ENCODE measurements around the gene SPATA4. TPM values are rescaled to one million over a fixed set of nuclear protein-coding genes. Genes with fewer than 3 reads are reported as not detected.

SPATA4 gene
- polyA plus RNA-seq, 1 experiment: 0.09 TPM

- DNase-seq (ENCODE audit: low read depth, low spot score): peak; percentile 42
- ChIA-PET POLR2A (interaction anchor here (0.6 to 2.0 kb wide), 3 partner anchors 16 to 32 kb away, joined by 3 to 6 read pairs (median 6); no protein-coding TSS in a partner anchor), CTCF (interaction anchor here (0.6 to 1.5 kb wide), 3 partner anchors 29 to 144 kb away, joined by 4 to 8 read pairs (median 6); no protein-coding TSS in a partner anchor)
- Histone ChIP-seq H3K9me3 (ENCODE audit: control insufficient read depth, insufficient read depth, low read length) (no peaks in the 10 kb centered on the region), H3K27me3 (ENCODE audit: control insufficient read depth, insufficient read depth, low read length) (no peaks in the 10 kb centered on the region), H3K27ac (ENCODE audit: low read depth, low read length) (peak overlapping the region; percentile 39), H3K4me3 (ENCODE audit: low read depth, low read length) (no peak overlapping the region)
- TF ChIP-seq CTCF (IDR thresholded peaks at IDR 0.05; ENCODE audit: low read depth, low read length): no peak
Observed at GRCh38 chr4:176238157-176238610, 42.8 kb upstream of the SPATA4 start.

DNA sequence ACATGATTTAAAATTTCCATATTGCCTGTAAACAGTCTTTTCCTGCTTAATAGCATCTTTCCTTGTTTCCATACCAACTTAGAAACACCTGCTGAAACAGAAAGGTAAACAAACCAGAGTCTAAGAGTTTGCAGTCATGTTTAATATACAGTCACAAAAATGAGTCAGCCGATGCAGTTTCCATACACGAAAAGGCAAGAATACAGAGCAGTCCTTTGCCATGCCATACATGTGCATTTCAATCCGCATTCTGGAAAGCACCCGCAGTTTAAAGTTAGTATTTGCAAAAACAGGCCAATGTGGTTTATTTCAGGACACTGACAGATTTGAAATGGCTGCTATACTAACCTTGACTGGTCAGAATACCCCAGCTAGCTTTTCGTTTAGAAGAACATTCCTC lies 41.6 kb upstream of the SPATA4 start:
- Histone ChIP-seq H3K27me3 (ENCODE audit: control insufficient read depth, insufficient read depth, low read length) (no peaks in the 10 kb centered on the region), H3K9me3 (ENCODE audit: control insufficient read depth, insufficient read depth, low read length) (no peaks in the 10 kb centered on the region), H3K4me3 (ENCODE audit: low read depth, low read length) (no peak overlapping the region), H3K27ac (ENCODE audit: low read depth, low read length) (peak overlapping the region; percentile 42)
- no peak for TF ChIP-seq CTCF (IDR thresholded peaks at IDR 0.05; ENCODE audit: low read depth, low read length)
- CTCF ChIA-PET: no interaction called here
- peak; percentile 16 for DNase-seq (ENCODE audit: low read depth, low spot score)
- POLR2A ChIA-PET: interaction anchor here (0.5 kb wide), 1 partner anchor 89 kb away, joined by 3 read pairs; no protein-coding TSS in a partner anchor

DNA sequence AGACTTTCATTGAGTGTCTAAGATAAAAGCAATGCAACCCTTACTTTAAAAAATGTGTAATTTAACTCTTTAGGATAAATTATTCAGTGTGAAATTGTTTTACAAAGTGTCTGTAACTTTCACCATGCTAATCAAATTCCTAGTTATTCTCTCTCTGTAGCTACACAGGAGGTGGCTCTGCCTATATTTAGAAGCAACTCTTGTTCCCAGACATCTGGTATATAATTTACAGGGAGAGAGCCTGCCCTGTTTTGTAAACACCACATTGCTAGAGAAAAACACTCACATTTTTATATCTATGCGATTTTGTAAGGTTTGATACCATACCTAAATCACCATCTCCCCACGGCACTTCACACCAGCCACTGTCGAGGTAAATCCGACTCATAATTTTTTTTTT lies 35.5 kb upstream of the SPATA4 start:
- ChIA-PET POLR2A (no interaction called here), CTCF (interaction anchor here (0.7 kb wide), 2 partner anchors 163 to 178 kb away, joined by 3 to 9 read pairs; no protein-coding TSS in a partner anchor)
- no peak for TF ChIP-seq CTCF (IDR thresholded peaks at IDR 0.05; ENCODE audit: low read depth, low read length)
- no peak overlapping the region for H3K4me3 ChIP-seq (ENCODE audit: low read depth, low read length)
- no peak for DNase-seq (ENCODE audit: low read depth, low spot score)
- H3K27me3 ChIP-seq (ENCODE audit: control insufficient read depth, insufficient read depth, low read length): no peaks in the 10 kb centered on the region
- no peaks in the 10 kb centered on the region for H3K9me3 ChIP-seq (ENCODE audit: control insufficient read depth, insufficient read depth, low read length)
- no peak overlapping the region for H3K27ac ChIP-seq (ENCODE audit: low read depth, low read length)

- POLR2A ChIA-PET: no interaction called here
- CTCF ChIA-PET: interaction anchor here (0.9 kb wide), 1 partner anchor 111 kb away, joined by 3 read pairs; no protein-coding TSS in a partner anchor
- Histone ChIP-seq H3K4me3 (ENCODE audit: low read depth, low read length) (no peak overlapping the region), H3K27ac (ENCODE audit: low read depth, low read length) (no peak overlapping the region), H3K9me3 (ENCODE audit: control insufficient read depth, insufficient read depth, low read length) (no peaks in the 10 kb centered on the region), H3K27me3 (ENCODE audit: control insufficient read depth, insufficient read depth, low read length) (no peaks in the 10 kb centered on the region)
- TF ChIP-seq CTCF (IDR thresholded peaks at IDR 0.05; ENCODE audit: low read depth, low read length): no peak
- no peak for DNase-seq (ENCODE audit: low read depth, low spot score)
Observed at GRCh38 chr4:176229645-176230044, 34.3 kb upstream of the SPATA4 start.

DNA sequence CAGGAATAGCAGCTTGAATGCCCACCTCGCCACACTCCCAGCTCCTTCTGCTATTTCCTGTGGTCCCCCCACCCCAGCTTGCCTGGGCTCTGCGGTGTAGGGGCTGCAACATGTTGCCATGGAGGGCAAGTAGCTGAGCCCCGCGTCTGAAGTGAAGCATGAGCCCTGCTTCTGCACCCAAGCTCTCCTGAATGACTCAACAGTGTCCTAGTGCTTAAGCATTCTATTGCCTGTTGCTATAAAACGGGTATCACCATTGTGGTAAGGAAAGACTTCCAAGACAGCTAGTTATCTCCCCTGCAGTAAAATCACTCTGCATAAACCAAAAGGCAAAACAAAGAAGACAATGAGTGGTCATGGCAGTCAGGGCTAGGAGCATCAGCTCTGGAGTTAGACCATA lies 31.4 kb upstream of the SPATA4 start:
- Histone ChIP-seq H3K27ac (ENCODE audit: low read depth, low read length) (no peak overlapping the region), H3K4me3 (ENCODE audit: low read depth, low read length) (no peak overlapping the region), H3K9me3 (ENCODE audit: control insufficient read depth, insufficient read depth, low read length) (no peaks in the 10 kb centered on the region), H3K27me3 (ENCODE audit: control insufficient read depth, insufficient read depth, low read length) (no peaks in the 10 kb centered on the region)
- CTCF ChIA-PET: no interaction called here
- DNase-seq (ENCODE audit: low read depth, low spot score): no peak
- TF ChIP-seq CTCF (IDR thresholded peaks at IDR 0.05; ENCODE audit: low read depth, low read length): no peak
- POLR2A ChIA-PET: no interaction called here
